COLO829 (cell line): Measurements from ENCODE around the gene PTPRG.

Experiments used
- DNase-seq: peaks from one replicate; pipeline ENCODE4 v3.0.0; 2012; ENCODE audit warnings: low spot score

The PTPRG gene

GRCh38 chr3:62113092-62113491 is 551.7 kb downstream of the PTPRG start:
- DNase-seq, result no peak

GRCh38 chr3:62114763-62115162 is 553.4 kb downstream of the PTPRG start:
- DNase-seq, result no peak

GRCh38 chr3:62117903-62118548 is 556.7 kb downstream of the PTPRG start:
- no peak for DNase-seq

GRCh38 chr3:62119139-62119538 is 557.8 kb downstream of the PTPRG start:
- no peak for DNase-seq

GRCh38 chr3:62122819-62123218 is 561.4 kb downstream of the PTPRG start:
- no peak for DNase-seq

- DNase-seq, result no peak
Observed at GRCh38 chr3:62125380-62125779, 564.0 kb downstream of the PTPRG start.

DNA sequence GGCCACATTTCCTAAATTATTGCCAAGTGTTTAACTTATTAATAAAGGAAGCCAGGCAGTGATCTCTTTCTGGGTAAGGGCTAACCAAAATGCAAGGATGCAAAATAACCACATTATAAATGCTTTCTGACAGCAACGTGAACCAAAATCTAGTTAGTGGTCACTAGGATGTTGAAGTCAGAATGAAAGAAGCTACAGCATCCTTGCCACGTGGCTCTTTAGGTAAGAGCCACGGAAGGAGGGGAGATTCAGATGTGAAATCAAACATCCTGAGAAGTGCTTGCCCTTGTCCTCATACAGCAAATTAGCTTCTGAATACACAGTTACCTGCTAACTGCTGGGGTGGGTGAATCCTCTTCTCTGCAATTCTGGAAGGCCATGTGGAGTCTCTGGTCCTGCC is 565.7 kb downstream of the PTPRG start:
- DNase-seq, result no peak

DNA sequence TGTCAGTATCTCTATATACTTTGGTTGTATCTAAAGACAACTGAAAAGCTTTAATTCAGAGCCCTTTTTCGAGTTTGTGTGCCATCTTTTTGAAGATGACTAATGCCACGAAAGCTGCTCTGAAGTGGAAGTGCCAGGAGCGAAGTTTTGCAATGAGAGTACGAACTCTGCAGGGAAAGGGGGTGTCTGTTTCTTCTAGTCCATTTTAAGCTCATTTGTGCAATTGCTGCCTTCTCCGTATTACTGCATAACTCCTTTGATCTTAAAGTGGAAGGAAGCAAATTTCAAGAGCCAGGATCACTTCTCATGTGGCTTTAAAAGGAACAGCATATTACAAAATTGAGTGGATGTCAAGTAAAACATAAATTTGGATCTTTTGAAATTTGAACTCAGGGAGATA is 566.7 kb downstream of the PTPRG start:
- no peak for DNase-seq

GRCh38 chr3:62128681-62129080 is 567.3 kb downstream of the PTPRG start:
- no peak for DNase-seq

DNA sequence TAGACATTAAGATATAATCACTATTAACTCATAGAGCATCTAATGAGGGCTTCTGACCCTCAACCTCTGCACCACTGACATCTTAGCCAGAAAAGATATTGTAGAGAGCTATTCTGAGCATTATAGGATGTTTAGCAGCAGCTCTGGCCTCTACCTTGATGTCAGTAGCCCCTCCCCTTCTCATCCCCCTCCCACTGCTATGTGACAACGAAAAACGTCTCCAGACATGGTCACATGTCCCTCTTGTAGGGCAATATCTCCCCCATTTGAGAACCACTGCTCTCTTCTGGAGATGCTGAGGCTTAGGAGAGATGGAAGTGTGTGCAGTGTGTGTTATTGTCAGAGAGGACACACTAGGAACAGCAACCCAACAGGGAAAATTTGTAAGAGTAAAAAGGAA is 569.7 kb downstream of the PTPRG start:
- no peak for DNase-seq

DNA sequence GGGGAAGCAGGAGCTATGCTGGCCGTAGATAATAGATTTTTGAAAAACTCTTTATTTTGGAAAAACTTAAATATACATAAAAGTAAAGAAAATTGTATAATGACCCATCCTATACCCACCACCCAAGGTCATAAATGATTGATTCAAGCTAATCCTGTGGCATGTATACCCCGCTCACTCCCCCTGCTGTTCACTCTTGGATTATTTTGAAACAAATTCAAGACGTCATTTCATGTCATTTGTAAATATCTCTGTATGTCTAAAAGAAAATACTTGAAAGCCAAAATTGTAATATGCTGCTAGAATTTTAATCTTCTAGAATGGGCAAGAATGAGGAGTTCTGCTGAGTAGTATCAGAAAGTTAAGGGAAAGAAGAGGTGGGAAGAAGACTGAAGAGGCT is 570.2 kb downstream of the PTPRG start:
- DNase-seq, result peak; percentile 10

DNA sequence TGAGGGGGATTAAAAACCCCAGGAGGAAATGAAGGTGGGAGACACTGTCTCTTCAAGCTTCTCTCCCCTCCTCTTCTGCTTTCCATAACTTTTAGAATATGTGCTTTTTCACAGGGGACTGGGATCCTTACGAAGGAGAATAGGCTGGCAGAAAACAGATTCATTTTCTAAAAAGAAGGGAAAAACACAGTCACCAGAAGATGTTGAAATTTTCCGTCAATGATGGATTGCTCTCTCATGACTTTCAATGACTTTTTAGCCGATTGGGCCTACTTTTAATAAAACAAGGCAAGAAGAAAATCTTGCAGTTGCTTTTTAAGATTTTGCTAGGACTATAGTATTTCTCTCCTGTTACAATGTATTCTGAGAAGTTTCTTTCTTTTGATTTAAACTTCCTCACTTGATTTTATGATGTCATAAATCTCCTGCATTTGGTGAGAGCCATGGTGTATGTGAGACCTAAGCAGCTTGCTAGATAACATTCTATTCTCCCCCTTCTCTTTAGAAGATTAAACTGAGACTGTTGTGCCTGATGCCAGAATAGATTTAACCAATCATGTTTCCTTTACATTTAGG is 570.7 kb downstream of the PTPRG start:
- DNase-seq, result no peak

- DNase-seq, result no peak
Observed at GRCh38 chr3:62133015-62133414, 571.6 kb downstream of the PTPRG start.

GRCh38 chr3:62134061-62134496 is 572.7 kb downstream of the PTPRG start:
- DNase-seq, result peak; percentile 45

GRCh38 chr3:62135741-62136140 is 574.4 kb downstream of the PTPRG start:
- DNase-seq, result no peak

- no peak for DNase-seq
Observed at GRCh38 chr3:62139957-62140356, 578.6 kb downstream of the PTPRG start.

DNA sequence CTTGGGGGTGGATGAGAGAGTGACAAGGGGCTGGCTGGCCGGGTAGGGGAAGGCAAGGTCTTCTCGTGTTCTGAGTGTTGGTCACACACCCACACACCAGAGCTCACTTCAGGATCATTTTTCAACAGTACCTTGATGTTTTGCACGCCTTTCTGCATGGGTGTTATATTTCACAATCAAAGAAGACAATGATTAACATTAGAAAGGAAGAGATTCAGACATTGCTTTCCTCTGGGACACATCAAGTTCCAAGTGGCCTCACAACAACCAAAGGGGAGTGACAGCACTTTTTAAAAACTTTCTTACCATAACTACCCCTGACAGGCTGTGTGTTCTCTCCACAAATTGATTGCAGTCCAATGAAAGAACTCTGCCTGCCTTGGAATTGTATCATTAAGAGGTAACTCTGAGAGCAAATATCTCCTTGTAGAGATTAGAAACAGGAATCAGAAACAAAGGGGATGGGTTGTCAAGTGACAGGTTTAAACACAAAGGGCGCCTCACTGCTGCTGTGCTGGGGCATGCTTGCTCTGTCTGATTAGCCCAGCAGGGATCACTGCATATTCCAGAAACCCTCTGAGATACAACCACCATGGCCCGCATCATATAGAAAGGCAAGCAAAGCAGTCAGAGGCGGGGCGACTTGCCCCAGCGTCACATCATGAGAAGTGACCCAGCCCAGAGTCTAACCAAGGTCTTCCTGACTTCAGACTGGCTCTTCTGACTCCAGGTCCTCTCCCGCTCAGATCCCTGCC is 581.1 kb downstream of the PTPRG start:
- DNase-seq, result no peak

GRCh38 chr3:62143843-62144450 is 582.6 kb downstream of the PTPRG start:
- DNase-seq, result no peak

- DNase-seq, result no peak
Observed at GRCh38 chr3:62144482-62144881, 583.1 kb downstream of the PTPRG start.

DNA sequence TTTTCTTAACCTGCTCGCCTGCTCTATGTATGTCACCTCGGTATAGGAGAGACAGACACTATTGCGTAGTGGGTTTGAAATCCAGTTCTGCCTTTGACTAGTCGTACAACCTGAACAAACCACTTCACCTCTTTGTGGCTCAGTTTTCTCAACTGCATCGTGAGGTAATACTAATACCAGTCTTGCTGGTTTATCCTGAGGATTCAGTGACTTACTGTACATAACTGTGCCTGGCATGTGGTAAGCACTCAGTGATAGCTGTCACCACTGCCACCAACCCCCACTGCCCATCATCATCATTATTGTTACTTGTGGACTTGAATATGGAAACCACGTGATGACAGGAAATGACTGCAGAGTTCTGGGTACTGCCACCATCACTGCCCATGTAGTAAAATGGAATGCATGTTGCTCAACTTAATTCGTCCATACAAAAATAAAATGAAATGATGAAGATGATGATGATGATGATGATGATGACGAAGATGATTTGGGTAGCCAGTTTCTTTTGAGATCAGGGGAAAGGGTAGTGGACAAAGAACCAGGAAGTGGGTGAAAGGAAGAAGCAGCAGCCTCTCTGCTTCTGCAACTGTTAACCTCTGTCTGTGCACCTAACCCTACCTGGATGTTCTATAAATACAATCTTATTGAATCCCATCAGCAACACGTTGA is 583.9 kb downstream of the PTPRG start:
- DNase-seq, result no peak

- no peak for DNase-seq
Observed at GRCh38 chr3:62149539-62149938, 588.2 kb downstream of the PTPRG start.

DNA sequence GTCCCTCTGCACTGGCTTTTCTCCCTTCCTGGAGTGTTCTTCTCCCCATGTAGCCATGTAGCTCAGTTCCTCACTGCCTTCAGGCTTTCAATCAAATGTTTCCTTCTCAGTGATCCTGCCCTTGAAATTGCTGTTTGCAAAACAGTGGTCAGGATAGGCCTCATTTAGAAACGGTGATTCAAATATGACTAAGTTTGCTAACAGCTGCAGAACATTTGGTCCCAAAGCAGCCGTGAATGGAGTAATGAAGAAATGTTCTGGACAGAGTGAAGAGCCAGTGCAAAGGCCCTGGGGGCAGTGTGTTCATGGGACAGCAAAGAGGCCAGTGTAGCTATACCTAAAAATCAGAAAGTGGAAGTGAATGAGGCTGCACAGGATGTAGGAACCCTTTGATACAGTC is 588.6 kb downstream of the PTPRG start:
- DNase-seq, result no peak
